COLO668 (cell line): Measurements from ENCODE around the gene ALKAL2.

Experiments
- DNase-seq: peaks from one replicate; lab custom pipeline; 2025; ENCODE audit not compliant: unreplicated experiment; lab: John Stamatoyannopoulos, UW

ALKAL2 gene

DNA sequence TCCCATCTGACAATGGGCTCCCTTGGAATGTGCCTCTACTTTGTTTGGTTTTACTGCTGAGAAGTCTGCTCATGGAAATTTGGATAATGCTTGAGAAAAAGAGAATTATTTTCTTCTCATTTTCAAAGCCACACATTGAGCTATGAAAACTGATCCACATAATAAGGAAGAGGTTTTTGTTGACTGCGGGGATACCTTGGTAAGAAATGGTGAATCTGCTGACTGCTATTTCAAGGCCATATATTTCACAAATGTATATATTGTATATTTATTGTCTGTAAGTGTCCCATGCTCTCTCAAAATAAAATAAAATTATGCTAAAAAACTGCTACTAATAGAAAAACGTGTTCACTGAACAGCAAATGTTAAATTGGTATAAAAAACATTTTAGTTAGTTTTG lies 39.2 kb downstream of the ALKAL2 start:
- no peak for DNase-seq

DNA sequence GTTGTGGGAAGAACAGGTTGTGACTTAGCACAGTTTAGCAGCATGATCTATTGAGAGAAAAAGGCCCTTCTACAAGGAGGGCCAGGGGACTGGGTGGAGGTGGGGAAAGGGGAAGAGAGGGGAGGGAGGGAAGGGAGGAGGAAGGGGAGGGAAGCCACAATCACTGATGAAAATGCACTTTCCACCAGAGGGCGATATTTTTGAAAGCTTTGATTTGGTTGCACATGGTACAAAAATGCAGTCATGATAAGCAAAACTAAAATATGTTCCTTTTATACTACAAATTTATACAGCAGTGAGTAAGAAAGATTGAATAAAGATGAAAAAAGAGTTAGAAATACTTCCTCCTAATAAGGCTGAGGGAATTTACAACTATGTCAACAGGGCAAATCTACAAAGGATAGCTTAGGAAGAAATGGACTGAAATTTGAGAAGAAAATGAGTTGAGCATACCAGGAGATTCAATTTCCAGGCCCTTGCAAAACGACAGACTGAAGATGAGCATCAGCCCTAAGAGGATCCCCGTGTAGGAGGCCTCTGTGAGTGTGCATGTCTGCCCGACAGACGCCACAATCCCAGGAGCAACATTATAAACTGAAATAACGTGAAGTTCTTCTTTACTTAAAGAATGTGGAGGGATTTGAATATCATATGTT lies 41.3 kb downstream of the ALKAL2 start:
- DNase-seq: peak; percentile 11

DNA sequence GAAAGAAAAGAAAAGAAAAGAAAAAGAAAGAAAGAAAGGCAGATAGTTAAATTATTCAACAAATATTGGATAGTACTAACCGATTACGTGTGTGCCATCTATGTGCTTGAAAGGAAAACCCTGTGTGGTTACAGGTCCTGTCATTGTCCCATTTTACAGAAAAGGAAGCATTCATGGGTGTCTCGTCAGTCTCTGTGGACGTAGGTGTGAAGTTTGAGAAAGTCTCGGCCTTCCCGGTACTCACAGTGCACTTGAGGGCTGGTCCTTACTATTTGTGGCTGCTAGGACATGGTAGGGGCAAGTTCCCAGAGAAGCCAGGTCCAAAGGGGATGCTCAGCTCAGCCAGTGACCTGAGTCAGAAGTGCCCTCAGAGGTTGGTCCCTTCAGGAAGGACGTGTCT lies 43.3 kb downstream of the ALKAL2 start:
- DNase-seq: no peak

DNA sequence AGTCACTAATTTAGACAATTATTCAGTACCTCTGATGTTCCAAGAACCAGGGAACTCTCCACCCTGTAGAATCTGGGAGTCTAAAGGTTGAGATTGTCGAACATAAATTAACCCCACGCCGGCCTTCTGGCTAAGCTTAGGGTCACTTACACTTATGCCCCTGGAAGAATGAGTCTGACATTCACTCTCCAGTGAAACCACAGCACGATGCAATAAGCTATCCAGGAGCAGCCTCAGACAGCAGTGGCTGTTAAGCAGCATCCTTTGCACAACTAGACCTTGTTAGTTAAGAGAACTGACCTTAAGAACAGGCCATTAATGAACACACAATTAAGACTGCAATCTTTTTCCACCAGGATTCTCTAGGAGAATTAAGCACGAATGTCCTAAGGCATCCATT lies 49.0 kb downstream of the ALKAL2 start:
- no peak for DNase-seq

GRCh38 chr2:238431-238830 lies 49.5 kb downstream of the ALKAL2 start:
- DNase-seq: no peak

DNA sequence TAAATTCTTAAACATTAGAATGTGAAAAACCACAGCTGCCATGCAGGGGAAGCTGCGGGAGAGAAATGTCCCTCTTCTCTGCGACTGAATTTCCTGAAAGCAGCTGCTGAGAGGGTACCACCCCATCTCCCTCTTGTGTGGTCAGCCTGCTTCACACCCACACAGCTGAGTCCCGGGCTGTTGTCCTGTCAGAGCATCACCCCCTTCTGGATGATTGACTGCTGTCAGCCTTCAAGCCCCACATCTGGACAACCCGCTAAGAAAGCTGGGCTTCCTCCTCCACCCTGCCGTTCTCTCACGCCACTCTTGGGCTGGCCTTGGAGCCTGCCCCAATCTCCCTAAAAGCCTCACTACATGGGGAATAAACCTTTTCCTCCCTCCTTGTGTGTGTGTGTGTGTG lies 50.0 kb downstream of the ALKAL2 start:
- DNase-seq: no peak

DNA sequence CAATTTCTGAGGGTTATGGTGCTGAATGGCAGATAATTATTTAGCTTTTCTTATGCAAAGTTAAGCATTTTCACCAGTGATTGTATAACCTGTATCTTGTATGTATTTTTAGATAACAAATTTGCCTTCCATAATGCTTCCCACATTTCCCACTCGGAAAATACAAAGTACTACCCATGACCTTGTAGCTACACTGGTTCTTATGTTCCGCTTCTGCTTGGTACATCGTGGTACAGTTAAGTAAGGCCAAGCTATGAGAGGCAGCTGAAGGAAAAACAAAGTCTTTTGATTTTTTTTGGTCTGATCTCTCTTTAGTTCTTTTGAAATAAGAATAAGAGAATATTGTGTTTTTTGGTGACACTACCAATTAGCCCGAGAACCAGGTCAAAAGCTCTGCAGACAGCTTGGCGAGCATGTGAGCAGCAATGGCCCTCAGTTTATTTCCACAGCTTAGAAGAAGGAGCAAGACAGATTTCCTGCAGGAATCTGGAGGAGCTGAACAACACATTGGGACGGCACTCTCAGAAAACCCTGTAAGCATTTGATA lies 50.8 kb downstream of the ALKAL2 start:
- DNase-seq: no peak

DNA sequence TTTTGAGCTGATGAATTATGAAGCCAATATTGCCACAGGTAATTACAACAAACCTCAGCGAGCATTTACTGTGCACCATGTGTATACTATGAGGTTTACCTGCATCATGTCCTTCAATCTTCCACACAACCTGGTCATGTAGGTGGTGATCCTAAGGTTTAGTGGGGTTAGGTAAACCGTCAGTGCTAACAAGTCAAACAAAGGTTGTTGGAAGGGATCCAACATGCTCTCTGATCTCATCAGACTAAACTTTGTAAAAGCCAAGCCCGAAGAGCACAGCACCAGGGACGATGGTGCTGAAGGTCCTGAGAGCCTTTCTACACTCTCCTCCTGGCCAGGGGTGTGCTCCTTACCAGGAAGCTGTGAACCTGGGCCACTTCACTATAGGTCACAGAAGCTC lies 53.5 kb downstream of the ALKAL2 start:
- no peak for DNase-seq

DNA sequence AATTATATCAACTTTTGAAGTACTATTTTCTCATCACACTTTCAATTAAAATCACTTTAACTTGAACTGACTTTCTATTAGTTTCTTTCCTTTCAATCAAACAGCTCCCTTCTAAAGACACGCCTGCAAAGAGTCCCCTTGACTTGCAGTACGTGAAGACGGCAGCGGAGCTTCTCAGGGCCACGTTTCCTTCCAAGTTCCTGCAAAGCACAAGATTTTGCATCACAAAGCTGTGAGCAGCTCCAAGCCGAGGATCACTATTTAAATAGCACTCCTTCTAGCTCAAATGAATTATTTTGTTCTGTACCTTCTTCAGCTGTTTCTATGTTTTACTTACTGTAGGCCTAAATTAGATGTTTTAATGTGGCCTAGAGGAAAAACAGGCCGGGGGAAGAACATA lies 54.9 kb downstream of the ALKAL2 start:
- no peak for DNase-seq

GRCh38 chr2:231521-232185 lies 56.2 kb downstream of the ALKAL2 start:
- no peak for DNase-seq
